Measurements from ENCODE around the gene HES5.

The HES5 gene

DNA sequence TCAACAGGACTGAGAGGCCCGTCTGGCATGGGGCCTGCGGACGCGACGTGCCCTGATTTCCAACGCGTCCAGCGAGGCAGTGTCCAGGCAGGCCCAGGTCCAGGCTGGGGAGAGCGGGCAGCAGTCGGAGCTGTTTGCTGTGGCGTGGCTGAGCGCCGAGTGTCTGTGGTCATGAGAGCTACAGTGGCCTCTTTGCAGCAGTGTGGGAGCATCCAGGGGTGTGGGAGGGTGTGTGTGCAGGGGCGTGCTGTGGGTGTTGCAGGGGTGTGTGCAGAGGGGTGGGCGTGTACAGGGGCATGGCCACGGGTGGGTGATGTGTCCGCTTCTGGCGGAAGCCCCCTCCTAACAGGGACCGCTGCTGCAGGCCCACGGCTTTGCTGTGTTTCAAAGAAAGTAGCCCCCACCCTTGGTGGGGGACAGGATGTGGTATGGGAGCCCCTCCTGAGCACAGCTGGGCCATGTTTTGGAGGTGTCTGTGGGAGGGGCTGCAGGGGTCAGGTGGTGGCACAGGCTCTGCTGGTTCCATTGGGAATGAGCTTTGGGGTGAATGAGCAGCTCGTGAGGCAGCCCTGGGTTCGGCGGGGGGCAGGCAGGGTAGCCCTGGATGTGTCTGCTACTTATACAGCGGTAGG is 36.3 kb downstream of the HES5 start:
- TF ChIP-seq MAX (IDR thresholded peaks at IDR 0.05; ENCODE audit: low read depth, low read length) = no peak
- no peak for TF ChIP-seq POLR2A (IDR thresholded peaks at IDR 0.05; ENCODE audit: extremely low read depth, insufficient read length)
- TF ChIP-seq MYC (IDR thresholded peaks at IDR 0.05; ENCODE audit: low read depth, low read length) = no peak
- TF ChIP-seq CTCF (IDR thresholded peaks at IDR 0.05; ENCODE audit: low read depth, low read length) = no peak
- no peak for DNase-seq (ENCODE audit: low read depth)
- H3K4me3 ChIP-seq (ENCODE audit: low read depth, low read length) = no peak overlapping the region

DNA sequence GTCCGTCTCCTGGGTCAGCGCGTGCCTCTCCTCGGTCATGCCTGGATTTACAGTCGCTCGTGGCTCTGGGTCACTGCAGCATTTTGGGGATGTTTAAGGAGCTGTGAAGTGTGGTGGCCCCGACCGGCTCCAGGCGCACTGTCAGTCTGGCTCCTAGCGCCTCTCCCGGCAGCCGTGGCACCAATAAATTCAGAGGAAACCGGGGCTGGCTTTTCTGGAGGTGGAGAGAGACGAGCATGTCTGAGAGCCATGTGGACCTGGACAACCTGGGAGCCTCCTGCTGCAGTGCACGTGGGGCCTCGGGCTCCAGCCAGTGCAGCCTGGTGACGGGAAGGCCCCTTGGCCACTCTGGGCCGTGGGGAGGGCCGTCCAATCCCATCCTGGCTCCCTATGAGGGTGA is 36.8 kb downstream of the HES5 start:
- H3K4me3 ChIP-seq (ENCODE audit: low read depth, low read length) = no peak overlapping the region
- no peak for TF ChIP-seq CTCF (IDR thresholded peaks at IDR 0.05; ENCODE audit: low read depth, low read length)
- TF ChIP-seq POLR2A (IDR thresholded peaks at IDR 0.05; ENCODE audit: extremely low read depth, insufficient read length) = no peak
- TF ChIP-seq MYC (IDR thresholded peaks at IDR 0.05; ENCODE audit: low read depth, low read length) = no peak
- TF ChIP-seq MAX (IDR thresholded peaks at IDR 0.05; ENCODE audit: low read depth, low read length) = no peak
- DNase-seq (ENCODE audit: low read depth) = no peak

GRCh38 chr1:2492091-2492490 is 38.0 kb downstream of the HES5 start:
- TF ChIP-seq POLR2A (IDR thresholded peaks at IDR 0.05; ENCODE audit: extremely low read depth, insufficient read length) = no peak
- TF ChIP-seq MAX (IDR thresholded peaks at IDR 0.05; ENCODE audit: low read depth, low read length) = no peak
- DNase-seq (ENCODE audit: low read depth) = no peak
- no peak overlapping the region for H3K4me3 ChIP-seq (ENCODE audit: low read depth, low read length)

DNA sequence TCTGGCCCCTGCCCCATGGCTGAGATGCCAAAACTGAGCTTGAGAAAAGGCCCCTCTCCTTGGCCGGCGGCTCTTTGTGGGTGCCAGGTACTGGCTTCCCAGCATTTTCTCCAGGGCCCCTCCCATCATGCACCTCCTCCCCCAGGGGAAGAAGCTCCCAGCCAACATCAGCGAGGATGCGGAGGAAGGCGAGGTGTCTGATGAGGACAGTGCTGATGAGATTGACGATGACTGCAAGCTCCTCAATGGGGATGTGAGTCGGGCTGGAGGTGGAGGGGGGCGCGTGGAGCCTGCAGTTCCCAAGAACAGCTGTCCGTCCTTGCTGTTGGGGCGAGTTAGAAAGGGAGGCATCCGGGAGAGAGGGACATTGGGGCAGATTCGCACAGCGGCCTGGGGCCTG is 40.4 kb downstream of the HES5 start:
- TF ChIP-seq MAX (IDR thresholded peaks at IDR 0.05; ENCODE audit: low read depth, low read length) (no peak), MYC (IDR thresholded peaks at IDR 0.05; ENCODE audit: low read depth, low read length) (no peak), CTCF (IDR thresholded peaks at IDR 0.05; ENCODE audit: low read depth, low read length) (no peak), POLR2A (IDR thresholded peaks at IDR 0.05; ENCODE audit: extremely low read depth, insufficient read length) (no peak)
- DNase-seq (ENCODE audit: low read depth) = no peak
- H3K4me3 ChIP-seq (ENCODE audit: low read depth, low read length) = no peak overlapping the region

DNA sequence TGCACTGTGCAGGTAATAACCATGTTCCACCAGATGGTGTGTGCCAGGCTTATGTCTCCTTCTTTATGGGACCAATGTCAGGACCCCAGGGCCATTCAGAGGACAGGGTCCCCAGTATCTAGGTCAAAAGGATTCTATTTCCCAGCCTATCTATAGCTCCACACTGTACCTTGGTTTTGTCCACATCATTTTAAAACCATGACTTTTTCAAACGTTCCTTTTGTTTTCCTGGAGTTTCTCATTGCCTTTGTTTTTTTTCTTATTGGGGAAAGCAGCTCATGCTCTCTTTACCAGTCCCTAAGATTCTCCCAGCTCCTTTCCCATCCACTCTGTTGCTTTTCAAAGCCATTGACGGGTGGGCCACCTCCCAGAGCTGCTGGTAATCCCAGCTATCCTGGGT is 41.4 kb downstream of the HES5 start:
- TF ChIP-seq MYC (IDR thresholded peaks at IDR 0.05; ENCODE audit: low read depth, low read length) (no peak), MAX (IDR thresholded peaks at IDR 0.05; ENCODE audit: low read depth, low read length) (no peak), CTCF (IDR thresholded peaks at IDR 0.05; ENCODE audit: low read depth, low read length) (no peak), POLR2A (IDR thresholded peaks at IDR 0.05; ENCODE audit: extremely low read depth, insufficient read length) (no peak)
- DNase-seq (ENCODE audit: low read depth) = no peak
- H3K4me3 ChIP-seq (ENCODE audit: low read depth, low read length) = no peak overlapping the region

GRCh38 chr1:2486558-2486957 is 43.5 kb downstream of the HES5 start:
- DNase-seq (ENCODE audit: low read depth) = no peak
- H3K4me3 ChIP-seq (ENCODE audit: low read depth, low read length) = no peak overlapping the region
- TF ChIP-seq MYC (IDR thresholded peaks at IDR 0.05; ENCODE audit: low read depth, low read length) = no peak
- no peak for TF ChIP-seq POLR2A (IDR thresholded peaks at IDR 0.05; ENCODE audit: extremely low read depth, insufficient read length)
- TF ChIP-seq CTCF (IDR thresholded peaks at IDR 0.05; ENCODE audit: low read depth, low read length) = no peak
